Measurements from ENCODE around the gene LGALS8.

Gene LGALS8

GRCh38 chr1:236507022-236507700, 16.6 kb upstream of the LGALS8 start:
- no peak for TF ChIP-seq REST (IDR thresholded peaks at IDR 0.05; ENCODE audit: insufficient replicate concordance, low read depth)
- DNase-seq (ENCODE audit: low read depth in 1 of 2, low spot score in 1 of 2) = no peak
- H3K4me3 ChIP-seq (replicated peaks; ENCODE audit: insufficient read depth, low read length) = no peak overlapping the region
- H3K27me3 ChIP-seq (ENCODE audit: insufficient read depth, poor library complexity, severe bottlenecking) = no peaks in the 10 kb centered on the region
- H3K27ac ChIP-seq (replicated peaks) = no peak overlapping the region

DNA sequence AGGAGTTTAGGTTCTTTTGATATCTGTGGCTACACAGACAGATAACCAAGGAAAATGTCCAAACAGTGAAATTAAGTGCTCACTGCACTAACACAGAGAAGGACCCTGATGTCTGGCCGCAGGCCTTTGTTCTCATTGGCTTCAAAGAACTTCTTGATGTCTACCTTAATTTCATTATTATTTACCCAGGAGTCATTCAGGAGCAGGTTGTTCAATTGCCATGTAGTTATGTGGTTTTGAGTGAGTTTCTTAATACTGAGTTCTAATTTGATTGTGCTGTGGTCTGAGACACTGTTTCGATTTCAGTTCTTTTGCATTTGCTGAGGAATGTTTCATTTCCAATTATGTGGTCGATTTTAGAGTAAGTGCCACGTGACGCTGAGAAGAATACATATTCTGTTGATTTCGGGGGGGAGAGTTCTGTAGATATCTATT, 15.2 kb upstream of the LGALS8 start:
- H3K4me3 ChIP-seq (replicated peaks; ENCODE audit: insufficient read depth, low read length) = no peak overlapping the region
- TF ChIP-seq POLR2AphosphoS5 (IDR thresholded peaks at IDR 0.05; ENCODE audit: low read depth) = no peak
- TF ChIP-seq, protein P1, sequence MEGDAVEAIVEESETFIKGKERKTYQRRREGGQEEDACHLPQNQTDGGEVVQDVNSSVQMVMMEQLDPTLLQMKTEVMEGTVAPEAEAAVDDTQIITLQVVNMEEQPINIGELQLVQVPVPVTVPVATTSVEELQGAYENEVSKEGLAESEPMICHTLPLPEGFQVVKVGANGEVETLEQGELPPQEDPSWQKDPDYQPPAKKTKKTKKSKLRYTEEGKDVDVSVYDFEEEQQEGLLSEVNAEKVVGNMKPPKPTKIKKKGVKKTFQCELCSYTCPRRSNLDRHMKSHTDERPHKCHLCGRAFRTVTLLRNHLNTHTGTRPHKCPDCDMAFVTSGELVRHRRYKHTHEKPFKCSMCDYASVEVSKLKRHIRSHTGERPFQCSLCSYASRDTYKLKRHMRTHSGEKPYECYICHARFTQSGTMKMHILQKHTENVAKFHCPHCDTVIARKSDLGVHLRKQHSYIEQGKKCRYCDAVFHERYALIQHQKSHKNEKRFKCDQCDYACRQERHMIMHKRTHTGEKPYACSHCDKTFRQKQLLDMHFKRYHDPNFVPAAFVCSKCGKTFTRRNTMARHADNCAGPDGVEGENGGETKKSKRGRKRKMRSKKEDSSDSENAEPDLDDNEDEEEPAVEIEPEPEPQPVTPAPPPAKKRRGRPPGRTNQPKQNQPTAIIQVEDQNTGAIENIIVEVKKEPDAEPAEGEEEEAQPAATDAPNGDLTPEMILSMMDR (IDR thresholded peaks at IDR 0.05; ENCODE audit: insufficient read depth, low read length) = no peak
- no peak for TF ChIP-seq REST (IDR thresholded peaks at IDR 0.05; ENCODE audit: insufficient replicate concordance, low read depth)
- no peak for TF ChIP-seq SPI1 (IDR thresholded peaks at IDR 0.05; ENCODE audit: borderline replicate concordance, low read depth)
- TF ChIP-seq GABPA (IDR thresholded peaks at IDR 0.05; ENCODE audit: low read depth) = no peak
- no peak overlapping the region for H3K27ac ChIP-seq (replicated peaks)
- no peak for DNase-seq (ENCODE audit: low read depth in 1 of 2, low spot score in 1 of 2)
- no peaks in the 10 kb centered on the region for H3K27me3 ChIP-seq (ENCODE audit: insufficient read depth, poor library complexity, severe bottlenecking)

GRCh38 chr1:236509203-236509602, 14.6 kb upstream of the LGALS8 start:
- TF ChIP-seq SPI1 (IDR thresholded peaks at IDR 0.05; ENCODE audit: borderline replicate concordance, low read depth) = no peak
- TF ChIP-seq, protein P1 (IDR thresholded peaks at IDR 0.05; ENCODE audit: insufficient read depth, low read length) = no peak
- no peak for TF ChIP-seq GABPA (IDR thresholded peaks at IDR 0.05; ENCODE audit: low read depth)
- TF ChIP-seq REST (IDR thresholded peaks at IDR 0.05; ENCODE audit: insufficient replicate concordance, low read depth) = no peak
- no peak for TF ChIP-seq POLR2AphosphoS5 (IDR thresholded peaks at IDR 0.05; ENCODE audit: low read depth)
- no peak for DNase-seq (ENCODE audit: low read depth in 1 of 2, low spot score in 1 of 2)
- Histone ChIP-seq H3K4me3 (replicated peaks; ENCODE audit: insufficient read depth, low read length) (no peak overlapping the region), H3K27ac (replicated peaks) (no peak overlapping the region), H3K27me3 (ENCODE audit: insufficient read depth, poor library complexity, severe bottlenecking) (no peaks in the 10 kb centered on the region)

Data from HL-60 (cell line).